Activated CD8-positive, alpha-beta T cell treated with anti-CD3 and anti-CD28 coated beads, Interleukin-2, amount 10 ng/mL, durations not matched to agents 7 days and 5 days (primary cell): ENCODE results near the gene XKR7. TPM values are rescaled to one million over a fixed set of nuclear protein-coding genes. Genes with fewer than 3 reads are reported as not detected.
A peak's percentile ranks its signal among the peaks of the same experiment; 100 is the strongest.

ENCODE experiments used
- ATAC-seq: fragments of 150-1000 bp; cut with Tn5 transposase; one replicate; pipeline ENCODE4 v1.10.0; 2021; ENCODE audit warnings: moderate library complexity
- CTCF ChIA-PET: fragments of 350-600 bp; sonication (Branson Sonifier 250); formaldehyde crosslinking; loops from one replicate; lab custom pipeline; 2021; ENCODE audit warnings: antibody characterized with exemption; lab: Charles Lee
- POLR2A ChIA-PET: fragments of 350-600 bp; sonication (Branson Sonifier 250); formaldehyde crosslinking; loops from one replicate; lab custom pipeline; 2021; ENCODE audit warnings: antibody characterized with exemption; lab: Charles Lee
- DNase-seq: peaks from one replicate; pipeline ENCODE4 v3.0.0-alpha.2; 2020
- H3K27ac Mint-ChIP-seq: one replicate; pipeline ENCODE4 v1.8.0; 2021; ENCODE audit warnings: mild to moderate bottlenecking, mixed read lengths
- H3K27me3 Mint-ChIP-seq: one replicate; pipeline ENCODE4 v1.8.0; 2021; ENCODE audit warnings: low read depth, mixed read lengths
- H3K36me3 Mint-ChIP-seq: one replicate; pipeline ENCODE4 v1.8.0; 2021; ENCODE audit warnings: low read depth, mixed read lengths
- H3K4me1 Mint-ChIP-seq: one replicate; pipeline ENCODE4 v1.8.0; 2021; ENCODE audit warnings: low read depth, mixed read lengths
- H3K4me3 Mint-ChIP-seq: one replicate; pipeline ENCODE4 v1.8.0; 2021; ENCODE audit warnings: mild to moderate bottlenecking, mixed read lengths
- H3K9me3 Mint-ChIP-seq: one replicate; pipeline ENCODE4 v1.8.0; 2022; ENCODE audit warnings: mixed read lengths; ENCODE audit not compliant: insufficient read depth
- total RNA-seq, 2 experiments: library from RNA; stranded (reverse); gene quantifications; one replicate each; pipeline ENCODE4 v1.2.3, GENCODE V29; 2021

Gene XKR7
- total RNA-seq, 2 experiments from 2014 or later: 0.03 TPM; not detected in 1

DNA sequence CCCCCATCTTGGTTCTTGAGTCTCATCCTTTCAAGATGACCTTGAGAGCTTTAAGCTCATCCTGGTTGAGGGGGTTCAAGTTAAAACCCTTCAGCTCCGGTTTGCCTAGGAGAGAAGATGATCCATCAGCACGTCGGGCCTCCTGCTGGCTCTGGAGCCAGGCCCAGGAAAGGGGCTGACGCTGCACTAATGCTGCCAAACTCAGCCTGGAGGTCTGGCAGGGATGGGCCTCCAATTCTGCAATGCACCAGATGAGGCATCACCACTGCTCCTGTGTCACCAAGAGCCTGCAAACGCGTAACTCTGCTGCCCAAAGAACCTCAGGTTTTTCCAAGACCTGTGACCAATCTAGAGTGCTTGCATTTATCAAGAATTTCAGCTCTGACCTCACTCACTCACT is 22.2 kb upstream of the XKR7 start:
- Mint-ChIP-seq H3K9me3 (no peaks in the 10 kb centered on the region), H3K27me3 (no peaks in the 10 kb centered on the region), H3K4me3 (no peak overlapping the region), H3K36me3 (peaks cover 45% of the 10 kb centered on the region), H3K27ac (no peak overlapping the region), H3K4me1 (peaks cover 17% of the 10 kb centered on the region)
- ATAC-seq: no peak
- ChIA-PET POLR2A (no interaction called here), CTCF (no interaction called here)
- no peak for DNase-seq

DNA sequence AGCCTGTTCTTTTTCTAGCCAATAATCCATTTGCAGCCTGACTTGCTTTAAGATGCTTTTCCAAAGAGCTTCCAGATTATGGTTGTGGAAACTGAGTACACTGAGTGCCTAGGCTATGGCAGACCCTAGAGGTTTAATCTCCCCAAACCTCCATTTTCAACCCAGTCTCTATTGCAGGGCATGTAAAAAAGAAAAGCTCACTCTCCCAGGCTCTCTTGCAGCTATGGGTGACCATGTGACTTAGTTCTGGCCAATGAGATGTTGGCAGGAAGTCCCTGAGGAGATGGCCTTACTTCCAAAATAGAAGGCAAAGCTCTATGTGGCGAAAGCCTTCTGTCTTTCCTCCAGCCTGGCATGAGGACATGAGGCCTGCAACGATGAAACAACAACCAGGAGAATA is 19.9 kb upstream of the XKR7 start:
- no peak overlapping the region for H3K27ac Mint-ChIP-seq
- no peak for DNase-seq
- ATAC-seq: no peak
- H3K27me3 Mint-ChIP-seq: no peaks in the 10 kb centered on the region
- peaks cover 47% of the 10 kb centered on the region for H3K36me3 Mint-ChIP-seq
- peaks cover 30% of the 10 kb centered on the region for H3K4me1 Mint-ChIP-seq
- ChIA-PET CTCF (interaction anchor here (1.1 to 1.9 kb wide), 2 partner anchors 102 to 125 kb away, joined by 3 to 5 read pairs; no protein-coding TSS in a partner anchor), POLR2A (interaction anchor here (0.7 kb wide), 1 partner anchor 208 kb away, joined by 5 read pairs; no protein-coding TSS in a partner anchor)
- H3K9me3 Mint-ChIP-seq: no peaks in the 10 kb centered on the region
- H3K4me3 Mint-ChIP-seq: no peak overlapping the region

DNA sequence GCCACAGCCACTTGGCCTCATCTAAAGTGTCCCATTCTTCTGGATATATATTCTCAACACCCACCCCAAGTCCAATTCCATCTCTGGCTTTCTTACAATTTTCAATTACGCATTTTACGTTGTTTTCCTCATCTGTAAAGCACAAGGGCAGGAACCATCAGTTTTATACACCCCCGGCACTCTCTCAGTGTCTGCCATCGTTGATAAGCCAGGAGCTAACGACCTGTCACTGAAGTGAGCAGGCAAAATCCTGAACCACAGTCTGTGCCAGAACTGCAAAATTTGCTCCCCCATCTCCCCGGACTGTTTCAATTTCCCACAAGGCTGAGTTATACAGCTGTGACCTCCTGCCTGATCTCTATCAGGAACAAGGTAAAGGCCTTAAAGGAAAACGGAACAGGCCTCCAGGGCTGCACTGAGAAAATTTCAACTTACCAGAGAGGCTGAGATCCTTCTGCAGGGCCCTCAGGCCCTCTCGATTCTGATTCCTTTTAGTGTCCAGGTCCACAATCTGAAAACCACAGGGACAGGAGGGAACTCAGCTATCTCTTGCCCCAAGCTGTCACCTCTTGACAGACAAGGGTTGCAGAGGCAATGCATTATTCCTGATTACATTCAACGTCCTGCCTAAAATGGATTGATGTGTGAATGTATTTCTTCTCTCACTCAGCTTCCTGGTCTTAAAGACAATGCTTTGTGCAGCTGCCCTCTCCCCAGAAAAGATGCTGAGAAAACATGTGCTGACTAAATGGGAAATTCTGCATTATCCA is 17.9 kb upstream of the XKR7 start:
- Mint-ChIP-seq H3K27ac (no peak overlapping the region), H3K27me3 (no peaks in the 10 kb centered on the region), H3K4me3 (peak overlapping the region; percentile 98), H3K9me3 (no peaks in the 10 kb centered on the region), H3K4me1 (peaks cover 30% of the 10 kb centered on the region), H3K36me3 (peaks cover 41% of the 10 kb centered on the region)
- ChIA-PET POLR2A (interaction anchor here (1.1 kb wide), 1 partner anchor 57 kb away, joined by 3 read pairs; no protein-coding TSS in a partner anchor), CTCF (interaction anchor here (1.2 to 4.3 kb wide), 4 partner anchors 97 to 227 kb away, joined by 3 to 103 read pairs (median 16); no protein-coding TSS in a partner anchor)
- no peak for DNase-seq
- no peak for ATAC-seq

DNA sequence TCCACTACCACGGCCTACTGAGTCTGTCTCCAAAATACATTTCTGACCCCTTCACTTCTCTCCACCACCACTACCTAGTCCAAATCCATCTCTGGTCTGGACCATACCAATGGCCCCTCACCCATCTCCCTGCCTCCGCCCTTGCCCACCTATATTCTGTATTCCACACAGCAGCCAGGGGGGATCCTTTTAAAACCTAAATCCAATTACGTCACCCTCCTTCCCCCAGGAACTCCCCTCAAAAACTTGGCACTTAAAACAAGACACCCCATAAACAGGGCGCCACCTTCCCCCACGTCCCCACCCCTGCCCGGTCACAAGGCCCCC is 16.8 kb upstream of the XKR7 start:
- peak overlapping the region; percentile 96 for H3K27ac Mint-ChIP-seq
- peaks cover 36% of the 10 kb centered on the region for H3K36me3 Mint-ChIP-seq
- H3K4me3 Mint-ChIP-seq: peak overlapping the region; percentile 98
- H3K4me1 Mint-ChIP-seq: peaks cover 30% of the 10 kb centered on the region
- POLR2A ChIA-PET: interaction anchor here (1.0 to 1.9 kb wide), 6 partner anchors 14 to 158 kb away, joined by 3 to 5 read pairs (median 3); partner anchors contain the start of gene TM9SF4
- no peaks in the 10 kb centered on the region for H3K9me3 Mint-ChIP-seq
- ATAC-seq (no peak), DNase-seq (no peak)
- CTCF ChIA-PET: interaction anchor here (0.6 to 4.3 kb wide), 20 partner anchors 9 to 228 kb away, joined by 3 to 103 read pairs (median 4); partner anchors contain the start of gene XKR7
- peaks cover 3% of the 10 kb centered on the region for H3K27me3 Mint-ChIP-seq

DNA sequence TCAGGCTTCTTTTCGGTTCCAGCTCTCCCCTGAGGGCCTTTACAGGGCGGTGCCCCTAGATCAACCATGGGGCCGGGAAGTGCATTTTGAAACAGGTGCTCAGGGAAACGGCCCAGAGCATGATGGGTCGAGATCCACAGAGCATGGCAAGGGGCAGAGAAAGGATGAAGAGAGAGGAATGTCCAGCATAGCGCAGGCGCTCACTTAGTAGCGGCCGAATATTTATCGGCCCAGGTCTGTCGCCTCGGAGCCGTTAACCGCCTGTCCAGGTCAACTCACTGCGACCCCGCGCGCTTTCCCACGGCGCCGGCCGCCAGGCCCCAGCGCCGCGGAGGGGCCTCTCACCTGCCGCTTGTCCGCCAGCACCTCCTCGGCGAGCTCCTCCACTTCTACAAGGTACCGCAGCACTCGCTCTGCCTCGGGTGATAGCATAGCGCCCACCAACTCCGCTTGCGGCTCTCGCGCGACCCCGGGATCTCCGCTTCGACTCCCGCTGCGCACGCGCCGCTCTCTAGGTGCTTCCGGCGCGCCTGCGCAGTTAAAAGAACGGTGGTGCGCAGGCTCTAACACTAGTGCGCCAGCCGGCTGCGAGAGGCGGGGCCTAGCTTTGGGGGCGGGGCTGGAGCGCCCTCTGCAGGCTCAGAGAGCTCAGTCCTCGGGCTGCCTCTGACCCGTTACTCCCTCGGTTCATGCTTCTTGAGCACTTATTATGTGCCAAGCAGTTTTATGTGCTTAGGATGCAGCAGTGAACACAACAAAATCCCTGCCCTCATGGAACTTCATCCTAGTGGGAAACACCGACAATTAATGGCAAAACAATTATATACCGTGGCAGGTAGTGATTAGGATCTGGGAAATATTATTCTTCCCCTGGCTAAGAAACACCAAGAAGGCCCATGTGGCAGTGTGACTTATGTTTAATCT is 16.2 kb upstream of the XKR7 start, which contains the start of gene PDRG1:
Gene PDRG1 (minus strand): TSS at position 517 of the 924 bp plus-strand sequence. CDS start 85 bp downstream, at position 432.
- DNase-seq: peak; percentile 98
- H3K36me3 Mint-ChIP-seq: peaks cover 30% of the 10 kb centered on the region
- peaks cover 8% of the 10 kb centered on the region for H3K27me3 Mint-ChIP-seq
- no peaks in the 10 kb centered on the region for H3K9me3 Mint-ChIP-seq
- H3K27ac Mint-ChIP-seq: peak within 1 kb of the TSS; percentile 96
- CTCF ChIA-PET: interaction anchor here (0.6 to 4.3 kb wide), 29 partner anchors 10 to 271 kb away, joined by 3 to 103 read pairs (median 4); partner anchors contain the start of genes FOXS1 and XKR7
- H3K4me3 Mint-ChIP-seq: peak within 1 kb of the TSS; percentile 98
- ATAC-seq: peak; percentile 97
- H3K4me1 Mint-ChIP-seq: peaks cover 30% of the 10 kb centered on the region
- POLR2A ChIA-PET: interaction anchor here (1.0 to 1.9 kb wide), 6 partner anchors 14 to 158 kb away, joined by 3 to 5 read pairs (median 3); partner anchors contain the start of gene TM9SF4

DNA sequence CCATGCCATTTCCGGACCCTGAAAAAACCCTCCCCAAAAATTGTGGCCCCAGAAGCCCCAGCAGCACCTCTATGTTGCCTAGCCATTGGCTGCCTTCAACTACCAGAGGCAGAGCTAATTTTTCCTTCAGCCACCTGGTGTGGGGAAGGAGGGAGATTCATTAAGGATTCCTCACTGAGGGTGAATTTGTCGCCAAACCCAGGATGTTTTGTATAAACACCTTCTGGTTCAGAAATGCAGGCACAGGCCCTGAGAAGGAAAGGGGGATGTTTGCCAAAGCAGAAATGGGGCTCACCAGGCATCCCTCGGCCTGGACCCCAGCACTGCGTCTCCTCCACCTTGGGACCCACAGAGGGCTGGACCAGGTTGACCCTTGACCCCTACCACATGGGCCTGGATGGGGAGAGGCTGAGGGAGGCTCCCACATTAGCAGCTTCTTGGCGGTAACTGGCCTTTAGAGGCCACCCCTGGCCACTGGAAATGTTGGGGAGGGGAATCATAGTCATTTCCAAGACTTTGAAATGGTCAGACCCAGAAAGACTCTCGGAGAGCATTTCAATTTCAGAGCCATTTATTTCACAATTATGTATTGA is 14.3 kb upstream of the XKR7 start:
- H3K9me3 Mint-ChIP-seq: no peaks in the 10 kb centered on the region
- DNase-seq (no peak), ATAC-seq (no peak)
- H3K4me1 Mint-ChIP-seq: peaks cover 30% of the 10 kb centered on the region
- CTCF ChIA-PET: interaction anchor here (4.3 kb wide), 1 partner anchor 100 kb away, joined by 103 read pairs; no protein-coding TSS in a partner anchor
- no peak overlapping the region for H3K4me3 Mint-ChIP-seq
- POLR2A ChIA-PET: no interaction called here
- H3K27ac Mint-ChIP-seq: no peak overlapping the region
- peaks cover 15% of the 10 kb centered on the region for H3K36me3 Mint-ChIP-seq
- peaks cover 14% of the 10 kb centered on the region for H3K27me3 Mint-ChIP-seq

DNA sequence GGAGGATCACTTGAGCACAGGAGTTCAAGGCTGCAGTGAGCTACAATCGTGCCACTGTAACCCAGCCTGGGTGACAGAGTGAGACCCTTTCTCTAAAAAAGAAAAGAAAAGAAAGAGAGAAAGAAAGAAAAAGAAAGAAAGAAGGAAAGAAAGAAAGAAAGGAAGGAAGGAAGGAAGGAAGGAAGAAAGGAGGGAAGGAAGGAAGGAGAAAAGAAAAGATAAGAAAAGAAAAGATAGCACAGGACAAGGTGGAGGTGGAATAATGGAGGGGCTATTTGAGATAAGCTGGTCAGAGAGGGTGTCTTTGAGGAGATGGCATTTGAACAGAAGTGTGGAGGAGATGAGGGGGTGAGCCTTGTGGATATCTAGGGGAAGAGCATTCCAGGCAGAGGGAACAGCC is 13.5 kb upstream of the XKR7 start:
- Mint-ChIP-seq H3K4me3 (no peak overlapping the region), H3K36me3 (peaks cover 9% of the 10 kb centered on the region), H3K4me1 (peaks cover 25% of the 10 kb centered on the region), H3K27me3 (peaks cover 16% of the 10 kb centered on the region), H3K27ac (no peak overlapping the region), H3K9me3 (no peaks in the 10 kb centered on the region)
- no peak for ATAC-seq
- ChIA-PET POLR2A (no interaction called here), CTCF (no interaction called here)
- no peak for DNase-seq

DNA sequence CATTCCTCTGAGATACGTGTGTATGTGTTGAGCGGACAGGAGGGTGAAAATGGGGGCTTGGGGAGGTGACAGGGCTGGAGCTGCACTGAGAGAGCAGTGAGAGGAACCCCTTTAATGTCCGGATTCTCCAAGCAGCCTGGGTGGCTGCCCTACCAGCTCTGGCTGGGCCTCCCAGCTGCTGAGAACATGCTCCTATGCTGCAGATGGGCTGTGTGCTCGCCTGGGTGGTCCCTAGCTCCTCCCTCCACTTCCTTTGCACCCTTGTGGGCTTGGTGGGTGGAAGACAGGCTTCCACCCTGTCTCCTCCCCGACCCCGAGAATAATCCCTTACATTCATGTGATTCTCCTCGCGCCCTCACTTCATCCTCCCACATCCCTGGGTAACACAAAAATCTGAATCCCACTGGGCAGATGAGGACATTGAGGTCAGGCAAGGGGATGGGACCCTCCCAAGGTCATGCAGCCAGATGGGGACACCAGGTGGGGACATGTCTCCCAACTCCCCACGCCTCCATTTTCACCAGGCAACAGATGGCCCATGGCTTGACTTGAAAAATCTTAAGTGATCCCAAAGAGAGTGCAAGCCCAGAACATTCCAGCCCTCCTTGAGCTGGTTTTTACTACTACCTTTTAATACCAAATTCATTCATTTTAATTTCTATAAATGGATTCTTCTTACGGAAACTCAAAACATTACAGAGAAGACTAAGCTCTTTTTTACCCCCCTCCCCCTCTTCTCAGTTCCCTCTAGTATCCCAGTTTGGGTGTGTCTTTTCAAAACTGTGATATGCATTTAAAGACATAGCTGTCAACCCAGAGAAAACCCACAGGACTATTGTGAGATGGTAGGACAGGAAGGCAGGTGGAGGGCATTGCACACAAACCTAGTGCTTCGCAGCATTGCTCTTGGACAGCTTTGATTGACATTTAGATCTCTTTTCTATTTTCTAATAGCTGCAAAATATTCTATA is 11.1 kb upstream of the XKR7 start:
- peaks cover under 1% of the 10 kb centered on the region for H3K36me3 Mint-ChIP-seq
- POLR2A ChIA-PET: no interaction called here

DNA sequence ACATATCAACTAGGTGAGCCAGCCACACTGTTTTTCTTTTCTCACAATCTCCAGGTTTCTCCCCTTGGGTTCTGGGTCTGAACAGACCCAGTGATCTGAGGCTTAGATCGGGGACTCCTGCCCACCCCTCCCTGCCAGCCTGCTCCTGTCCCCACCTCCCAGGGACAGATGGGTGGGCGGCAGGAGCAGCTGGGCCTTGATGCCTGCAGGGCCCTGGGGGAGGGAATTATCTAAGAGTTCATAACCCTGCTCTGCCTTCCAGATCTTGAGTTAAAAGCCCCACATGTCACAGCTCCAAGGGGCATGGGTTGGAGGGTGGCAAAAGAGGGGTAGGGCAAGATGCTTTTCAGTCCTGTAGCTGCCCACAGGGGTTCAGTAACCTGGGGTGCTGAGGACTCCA is 5.2 kb upstream of the XKR7 start:
- peaks cover 39% of the 10 kb centered on the region for H3K27me3 Mint-ChIP-seq
- no peaks in the 10 kb centered on the region for H3K36me3 Mint-ChIP-seq
- ChIA-PET POLR2A (no interaction called here), CTCF (interaction anchor here (1.0 to 2.3 kb wide), 2 partner anchors 11 to 711 kb away, joined by 3 to 7 read pairs; partner anchors contain the start of genes C20orf203 and PDRG1)
- H3K4me3 Mint-ChIP-seq: no peak overlapping the region
- peaks cover 4% of the 10 kb centered on the region for H3K4me1 Mint-ChIP-seq
- ATAC-seq (no peak), DNase-seq (no peak)
- H3K9me3 Mint-ChIP-seq: no peaks in the 10 kb centered on the region
- no peak overlapping the region for H3K27ac Mint-ChIP-seq

More for the DNA sequence above, 11.1 kb upstream of the XKR7 start:
- Mint-ChIP-seq H3K4me3 (no peak overlapping the region), H3K27ac (no peak overlapping the region), H3K9me3 (no peaks in the 10 kb centered on the region), H3K4me1 (peaks cover 5% of the 10 kb centered on the region), H3K27me3 (peaks cover 19% of the 10 kb centered on the region)
- DNase-seq (no peak), ATAC-seq (no peak)
- CTCF ChIA-PET: interaction anchor here (0.9 to 1.7 kb wide), 3 partner anchors 10 to 134 kb away, joined by 3 to 8 read pairs (median 4); no protein-coding TSS in a partner anchor

DNA sequence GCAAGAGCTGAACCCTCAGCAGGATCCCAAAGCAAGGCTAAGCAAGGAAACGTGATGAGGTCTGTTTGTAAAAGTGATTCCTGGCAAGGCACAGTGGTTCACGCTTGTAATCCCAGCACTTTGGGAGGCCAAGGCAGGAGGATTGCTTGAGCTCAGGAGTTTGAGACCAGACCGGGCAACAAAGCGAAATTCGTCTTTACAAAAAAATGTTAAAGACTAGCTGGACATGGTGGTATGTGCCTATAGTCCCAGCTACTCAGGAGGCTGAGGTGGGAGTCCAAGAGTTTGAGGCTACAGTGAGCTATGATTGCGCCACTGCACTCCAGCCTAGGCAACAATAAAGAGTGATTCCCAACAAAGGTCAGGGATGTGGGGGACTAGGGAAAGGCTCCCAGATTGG is 4.1 kb upstream of the XKR7 start:
- H3K9me3 Mint-ChIP-seq: no peaks in the 10 kb centered on the region

More for the DNA sequence above, 4.1 kb upstream of the XKR7 start:
- no peak for ATAC-seq
- no peaks in the 10 kb centered on the region for H3K36me3 Mint-ChIP-seq
- no peak overlapping the region for H3K4me3 Mint-ChIP-seq
- ChIA-PET POLR2A (interaction anchor here (0.6 kb wide), 1 partner anchor 181 kb away, joined by 3 read pairs; no protein-coding TSS in a partner anchor), CTCF (interaction anchor here (2.3 kb wide), 1 partner anchor 12 kb away, joined by 7 read pairs; the partner anchor contains the start of gene PDRG1)
- H3K4me1 Mint-ChIP-seq: peaks cover 6% of the 10 kb centered on the region
- no peak overlapping the region for H3K27ac Mint-ChIP-seq
- peaks cover 37% of the 10 kb centered on the region for H3K27me3 Mint-ChIP-seq
- no peak for DNase-seq
